Measurements from ENCODE around the gene OTUB2.
A peak's percentile ranks its signal among the peaks of the same experiment; 100 is the strongest.

Gene OTUB2

GRCh38 chr14:94026173-94026888 lies at the start of gene OTUB2:
Gene OTUB2 (plus strand): TSS chr14:94026340. CDS start chr14:94026538, 198 bp downstream.
- peak; percentile 92 to 97 for DNase-seq (ENCODE audit: low read depth in 2 of 2)

- no peak for DNase-seq (ENCODE audit: low read depth in 2 of 2)
Measured at GRCh38 chr14:93976477-93977057, 49.6 kb upstream of the OTUB2 start, which contains the start of gene ASB2. Gene ASB2 (minus strand): TSS chr14:93976570. CDS start chr14:93964539, 12,031 bp downstream.

GRCh38 chr14:93977171-93977570 lies 49.0 kb upstream of the OTUB2 start:
- DNase-seq (ENCODE audit: low read depth in 2 of 2): no peak

GRCh38 chr14:93977790-93978581 lies 48.2 kb upstream of the OTUB2 start:
- peak; percentile 60 to 63 for DNase-seq (ENCODE audit: low read depth in 2 of 2)

- no peak for DNase-seq (ENCODE audit: low read depth in 2 of 2)
Measured at GRCh38 chr14:93978735-93979134, 47.4 kb upstream of the OTUB2 start.

GRCh38 chr14:93980456-93981201 lies 45.5 kb upstream of the OTUB2 start:
- no peak for DNase-seq (ENCODE audit: low read depth in 2 of 2)

GRCh38 chr14:93981316-93982229 lies 44.6 kb upstream of the OTUB2 start:
- DNase-seq (ENCODE audit: low read depth in 2 of 2): no peak

GRCh38 chr14:93982230-93983007 lies 43.7 kb upstream of the OTUB2 start:
- DNase-seq (ENCODE audit: low read depth in 2 of 2): no peak

GRCh38 chr14:93984070-93984469 lies 42.1 kb upstream of the OTUB2 start:
- DNase-seq (ENCODE audit: low read depth in 2 of 2): no peak

GRCh38 chr14:93984987-93985410 lies 41.1 kb upstream of the OTUB2 start:
- DNase-seq (ENCODE audit: low read depth in 2 of 2): no peak

- DNase-seq (ENCODE audit: low read depth in 2 of 2): no peak
Measured at GRCh38 chr14:93986955-93987354, 39.2 kb upstream of the OTUB2 start.

- no peak for DNase-seq (ENCODE audit: low read depth in 2 of 2)
Measured at GRCh38 chr14:93987376-93987775, 38.8 kb upstream of the OTUB2 start.

GRCh38 chr14:93987815-93988476 lies 38.2 kb upstream of the OTUB2 start:
- no peak for DNase-seq (ENCODE audit: low read depth in 2 of 2)

- no peak for DNase-seq (ENCODE audit: low read depth in 2 of 2)
Measured at GRCh38 chr14:93989939-93990338, 36.2 kb upstream of the OTUB2 start.

- DNase-seq (ENCODE audit: low read depth in 2 of 2): no peak
Measured at GRCh38 chr14:93991212-93991611, 34.9 kb upstream of the OTUB2 start.

GRCh38 chr14:93991649-93992048 lies 34.5 kb upstream of the OTUB2 start:
- DNase-seq (ENCODE audit: low read depth in 2 of 2): no peak

- no peak for DNase-seq (ENCODE audit: low read depth in 2 of 2)
Measured at GRCh38 chr14:93993382-93993781, 32.8 kb upstream of the OTUB2 start.

- peak; percentile 47 to 57 for DNase-seq (ENCODE audit: low read depth in 2 of 2)
Measured at GRCh38 chr14:93994919-93995682, 31.0 kb upstream of the OTUB2 start.

Data from stimulated activated CD4-positive, alpha-beta T cell treated with anti-CD3 and anti-CD28 coated beads, Interleukin-12 subunit alpha, Interleukin-12 subunit beta, amount 100 ng/mL, for 24 hours (primary cell).